NCI-H510A (cell line): Measurements from ENCODE around the gene ZMIZ1.
"Not testable (repeated sequence)": the region's sequence is repeated elsewhere in the genome, so short reads cannot be mapped to it uniquely, and the experiment has no call there.

Source experiments
- DNase-seq: peaks from one replicate; lab custom pipeline; 2025; lab: John Stamatoyannopoulos, UW

Gene ZMIZ1

GRCh38 chr10:79031723-79032122, 37.0 kb upstream of the ZMIZ1 start:
- no peak for DNase-seq

GRCh38 chr10:79034271-79034876, 34.4 kb upstream of the ZMIZ1 start:
- DNase-seq: no peak

GRCh38 chr10:79036416-79036815, 32.4 kb upstream of the ZMIZ1 start:
- not testable (repeated sequence) for DNase-seq

DNA sequence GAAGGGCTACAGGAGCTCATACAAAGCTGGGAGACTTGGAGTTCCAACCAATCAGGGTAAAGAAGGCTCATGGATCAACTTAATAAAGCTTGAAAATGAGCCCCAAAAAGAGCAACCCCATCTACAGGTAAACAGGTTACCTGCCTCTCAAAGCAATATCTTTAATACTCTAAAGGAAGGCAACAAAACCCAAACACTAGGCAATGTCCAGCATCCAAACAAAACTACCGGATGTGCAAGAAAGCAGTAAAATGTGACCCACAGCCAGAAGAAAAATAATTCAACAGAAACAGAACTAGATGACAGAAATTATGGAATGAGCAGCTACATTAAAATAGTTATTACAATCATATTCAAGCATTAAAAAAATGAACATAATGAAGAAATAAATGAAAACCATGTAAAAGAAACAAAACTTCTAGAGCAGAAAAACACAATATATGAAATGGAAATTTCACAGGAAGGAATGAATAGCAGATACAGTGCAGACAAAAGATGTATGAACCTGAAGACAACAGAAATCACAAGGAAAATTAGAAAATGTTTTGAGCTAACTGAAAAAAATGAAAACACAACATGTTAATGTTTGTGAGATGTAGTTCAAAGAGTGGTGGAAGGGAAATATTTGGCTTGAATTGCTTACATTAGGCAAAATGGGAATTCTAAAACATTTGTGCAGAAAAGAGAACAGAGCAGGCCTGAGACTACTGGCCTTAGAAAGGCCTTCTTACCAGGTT, 30.5 kb upstream of the ZMIZ1 start:
- no peak for DNase-seq

GRCh38 chr10:79038841-79039201, 29.9 kb upstream of the ZMIZ1 start:
- DNase-seq: peak; percentile 92

- no peak for DNase-seq
Measured at GRCh38 chr10:79042639-79043411, 25.9 kb upstream of the ZMIZ1 start.

DNA sequence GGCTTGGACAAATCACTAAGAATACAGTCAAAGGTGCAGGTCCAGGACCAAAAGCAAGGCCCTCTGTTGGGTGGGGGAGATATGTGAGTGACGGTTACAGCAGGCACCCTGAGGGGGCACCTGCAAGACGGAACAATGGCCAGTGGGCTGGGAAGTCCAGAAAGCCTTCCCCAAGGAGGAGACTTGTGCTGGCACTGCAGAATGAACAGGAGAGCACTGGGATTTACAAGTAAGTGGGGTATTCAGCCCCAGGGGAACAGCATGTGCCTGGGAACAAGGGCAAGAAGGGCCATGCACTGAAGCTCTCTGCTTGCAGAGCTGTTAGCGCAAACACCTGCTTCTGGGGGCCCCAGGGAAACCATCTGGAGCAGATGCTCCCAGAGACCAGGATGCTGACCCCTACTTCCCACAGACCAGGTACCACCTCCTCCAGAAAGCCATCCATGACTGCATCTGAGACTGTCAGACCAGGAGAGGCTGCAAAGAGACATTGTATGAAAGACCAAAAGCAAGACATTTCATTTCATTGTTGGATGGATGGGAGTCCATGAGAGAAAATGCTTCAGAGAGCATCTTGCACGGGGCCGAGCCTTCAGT, 24.6 kb upstream of the ZMIZ1 start:
- no peak for DNase-seq

GRCh38 chr10:79044846-79045245, 23.9 kb upstream of the ZMIZ1 start:
- DNase-seq: no peak

- no peak for DNase-seq
Measured at GRCh38 chr10:79045566-79046175, 23.1 kb upstream of the ZMIZ1 start.

GRCh38 chr10:79046326-79046725, 22.4 kb upstream of the ZMIZ1 start:
- no peak for DNase-seq

GRCh38 chr10:79046741-79047583, 21.8 kb upstream of the ZMIZ1 start:
- no peak for DNase-seq

DNA sequence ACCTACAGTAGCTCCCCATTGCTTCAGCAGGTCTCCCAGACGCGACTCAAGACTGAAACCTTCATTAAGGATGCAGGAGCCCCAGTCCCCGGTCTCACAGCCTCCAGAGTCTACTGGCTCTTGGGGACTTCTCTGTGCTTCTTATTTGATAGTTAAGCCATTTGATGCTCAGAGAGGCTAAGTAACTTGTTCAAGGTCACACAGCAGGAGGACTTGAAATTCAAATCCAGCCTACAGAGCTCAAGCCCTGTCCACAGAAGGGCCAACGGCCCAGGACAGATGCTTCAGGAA, 21.2 kb upstream of the ZMIZ1 start:
- DNase-seq: no peak

DNA sequence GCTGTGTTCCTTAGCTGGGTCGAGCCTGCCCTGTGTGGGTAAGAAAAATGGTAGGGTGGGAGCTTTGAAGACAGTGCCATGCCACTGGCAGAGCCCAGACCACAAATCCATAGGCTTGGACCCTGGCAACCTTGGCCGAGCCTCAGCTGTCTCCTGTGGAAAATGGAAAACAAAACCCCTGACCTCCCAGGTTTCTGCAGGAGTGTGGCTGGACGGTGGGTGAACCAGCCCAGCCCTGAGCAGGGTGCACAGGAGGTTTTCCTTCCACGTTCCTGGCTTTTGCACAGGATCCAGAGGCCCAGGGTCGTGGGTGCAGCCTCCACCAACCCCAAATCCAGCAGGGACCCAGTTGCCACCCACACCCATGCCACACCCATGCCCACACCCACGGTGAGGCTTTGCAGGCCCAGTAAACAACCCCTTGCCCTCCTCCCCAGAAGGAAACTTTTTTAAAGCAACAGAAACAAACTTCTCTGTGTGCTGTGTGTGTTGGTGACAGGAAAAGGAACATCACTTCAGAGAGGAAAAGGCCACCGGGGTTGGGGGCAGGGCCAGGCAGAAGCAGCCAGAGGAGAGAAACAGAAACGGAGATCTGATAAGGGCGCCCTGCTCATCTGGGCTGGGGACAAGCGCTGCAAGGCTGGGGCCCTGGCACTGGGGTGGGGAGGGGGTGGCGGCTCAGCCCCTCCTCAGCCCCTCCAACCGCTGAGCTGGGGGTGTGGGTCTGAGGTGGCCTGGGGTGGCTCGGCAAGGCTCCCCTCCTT, 20.7 kb upstream of the ZMIZ1 start:
- DNase-seq: no peak

- no peak for DNase-seq
Measured at GRCh38 chr10:79048639-79049550, 19.9 kb upstream of the ZMIZ1 start.

DNA sequence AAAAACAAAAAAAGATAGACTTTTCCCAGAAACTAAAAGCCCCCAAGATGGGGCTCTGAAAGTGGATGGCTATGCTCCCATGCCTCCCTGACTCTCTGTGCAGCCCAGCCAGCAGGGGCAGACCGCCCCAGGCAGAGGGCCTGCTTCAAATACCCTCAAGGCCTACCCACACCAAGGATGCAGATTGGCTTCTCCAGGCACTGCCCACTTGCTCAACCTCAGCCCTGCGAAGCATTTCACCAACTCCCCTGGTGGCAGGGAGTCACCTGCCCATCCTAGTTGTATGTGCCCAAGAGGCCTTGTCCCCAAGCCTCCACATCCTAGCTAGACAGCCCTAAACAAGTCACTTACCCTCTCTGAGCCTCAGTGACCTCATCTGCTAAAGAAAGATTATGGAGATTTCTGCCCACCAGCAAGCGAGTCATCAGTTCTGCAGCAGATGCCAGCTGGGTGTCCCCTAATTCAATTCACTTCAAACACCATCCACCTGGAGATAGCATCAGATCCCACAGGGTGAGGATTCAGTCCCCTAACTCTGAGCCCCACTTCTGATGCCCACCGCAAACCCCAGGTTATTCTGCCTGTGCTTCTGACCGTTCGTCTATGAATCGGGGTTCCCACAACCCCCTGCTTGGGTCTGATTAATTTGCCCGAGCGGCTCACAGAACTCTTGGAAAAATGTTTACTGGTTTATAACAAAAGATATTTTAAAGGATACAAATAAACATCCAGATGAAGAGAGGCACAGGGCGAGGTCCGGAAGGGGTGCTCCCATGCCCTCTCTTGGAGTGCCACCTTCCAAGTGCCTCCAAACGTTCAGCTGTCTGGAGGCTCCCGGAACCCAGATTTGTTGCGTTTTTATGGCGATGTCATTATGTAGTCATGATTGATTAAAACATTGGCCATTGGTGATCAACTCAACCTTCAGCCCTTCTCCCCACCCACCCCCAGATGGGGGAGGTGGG, 18.6 kb upstream of the ZMIZ1 start:
- DNase-seq: no peak

- no peak for DNase-seq
Measured at GRCh38 chr10:79050896-79051555, 17.7 kb upstream of the ZMIZ1 start.

GRCh38 chr10:79051766-79052165, 17.0 kb upstream of the ZMIZ1 start:
- no peak for DNase-seq
